DND-41 (cell line): Measurements from ENCODE around the gene RNU1-4.

Experiments used
- EZH2 ChIP-seq: IDR thresholded peaks from 3 replicates; pipeline ENCODE4 v1.6.1; 2012; ENCODE audit warnings: borderline replicate concordance, low read depth, mild to moderate bottlenecking, moderate library complexity, low read length, inconsistent platforms; ENCODE audit not compliant: severe bottlenecking
- TF ChIP-seq, protein P1 (sequence below): IDR thresholded peaks from 2 replicates; pipeline ENCODE4 v1.5.1; 2012; ENCODE audit warnings: borderline replicate concordance, low read length, moderate library complexity, mild to moderate bottlenecking; ENCODE audit not compliant: poor library complexity, severe bottlenecking; ENCODE audit errors: extremely low read depth

DNA sequence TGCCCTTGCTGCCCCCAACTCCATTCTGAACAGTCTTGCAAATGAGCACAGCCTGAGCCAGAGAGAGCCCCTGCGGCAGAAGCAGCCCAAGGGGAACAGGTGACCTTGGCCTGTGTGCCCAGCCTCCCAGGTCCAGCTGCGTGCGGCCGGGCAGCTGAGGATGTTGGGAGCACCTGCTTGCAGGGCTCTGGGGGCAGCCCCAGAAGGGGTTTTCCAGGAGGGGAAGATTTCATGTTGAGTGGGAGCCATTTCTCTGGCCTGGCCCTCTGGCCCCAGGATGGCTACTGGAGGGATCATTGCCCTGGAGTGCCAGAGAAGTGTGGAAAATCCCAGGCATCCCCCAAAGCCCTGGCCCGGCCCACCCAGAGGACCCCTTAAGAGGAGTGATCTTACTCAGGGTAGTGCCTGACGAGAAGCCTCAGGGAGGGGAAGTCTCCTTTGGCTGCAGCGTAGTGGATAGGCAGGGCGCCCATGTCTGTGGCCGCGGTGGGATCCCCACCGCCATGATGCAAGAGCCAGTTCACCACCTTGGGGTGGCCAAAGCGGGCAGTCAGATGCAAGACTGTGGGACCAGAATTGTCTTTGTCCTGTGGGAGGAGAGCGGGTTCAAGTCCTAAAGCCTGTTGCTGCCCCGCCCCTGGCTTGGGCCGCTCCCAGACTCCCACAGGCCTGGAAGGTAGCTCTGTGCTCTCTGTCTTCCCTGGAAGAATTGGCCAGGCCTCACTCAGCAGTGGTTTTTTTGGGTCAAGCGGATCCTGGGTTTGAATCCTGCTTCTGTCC, 20.6 kb upstream of the RNU1-4 start:
- TF ChIP-seq, protein P1, sequence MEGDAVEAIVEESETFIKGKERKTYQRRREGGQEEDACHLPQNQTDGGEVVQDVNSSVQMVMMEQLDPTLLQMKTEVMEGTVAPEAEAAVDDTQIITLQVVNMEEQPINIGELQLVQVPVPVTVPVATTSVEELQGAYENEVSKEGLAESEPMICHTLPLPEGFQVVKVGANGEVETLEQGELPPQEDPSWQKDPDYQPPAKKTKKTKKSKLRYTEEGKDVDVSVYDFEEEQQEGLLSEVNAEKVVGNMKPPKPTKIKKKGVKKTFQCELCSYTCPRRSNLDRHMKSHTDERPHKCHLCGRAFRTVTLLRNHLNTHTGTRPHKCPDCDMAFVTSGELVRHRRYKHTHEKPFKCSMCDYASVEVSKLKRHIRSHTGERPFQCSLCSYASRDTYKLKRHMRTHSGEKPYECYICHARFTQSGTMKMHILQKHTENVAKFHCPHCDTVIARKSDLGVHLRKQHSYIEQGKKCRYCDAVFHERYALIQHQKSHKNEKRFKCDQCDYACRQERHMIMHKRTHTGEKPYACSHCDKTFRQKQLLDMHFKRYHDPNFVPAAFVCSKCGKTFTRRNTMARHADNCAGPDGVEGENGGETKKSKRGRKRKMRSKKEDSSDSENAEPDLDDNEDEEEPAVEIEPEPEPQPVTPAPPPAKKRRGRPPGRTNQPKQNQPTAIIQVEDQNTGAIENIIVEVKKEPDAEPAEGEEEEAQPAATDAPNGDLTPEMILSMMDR, result no peak
- no peak for TF ChIP-seq EZH2
